Keratinocyte (primary cell): ENCODE data around the gene UBE2D2. TPM values are rescaled to one million over a fixed set of nuclear protein-coding genes. Genes with fewer than 3 reads are reported as not detected.

Experiments
- DNase-seq: peaks from one replicate; pipeline ENCODE4 v3.0.0-alpha.2; 2011; ENCODE audit warnings: low read depth, missing footprints, low spot score
- FAIRE-seq: peaks from 2 replicates; lab custom pipeline; 2011; peaks lifted over from hg19 to GRCh38; lab: Jason Lieb, UNC
- H2AFZ ChIP-seq: 2 replicates; pipeline ENCODE4 v1.6.0; 2012; ENCODE audit warnings: low read length, control low read depth, inconsistent platforms; ENCODE audit not compliant: control insufficient read depth
- H3K27ac ChIP-seq: 2 replicates; pipeline ENCODE4 v1.5.1; 2011; ENCODE audit warnings: low read length; ENCODE audit not compliant: control insufficient read depth, insufficient read depth
- H3K27me3 ChIP-seq: 3 replicates; pipeline ENCODE4 v1.6.0; 2011; ENCODE audit warnings: low read length; ENCODE audit not compliant: control insufficient read depth, insufficient read depth; ENCODE audit errors: extremely low read depth
- H3K36me3 ChIP-seq, 2 experiments: 2 replicates in 1 of 2; 3 replicates in 1 of 2; pipeline ENCODE4 v1.5.1; 2011; ENCODE audit warnings: low read length in 2 of 2, mild to moderate bottlenecking in 1 of 2; ENCODE audit not compliant: control insufficient read depth in 2 of 2, insufficient read depth in 2 of 2; ENCODE audit errors: extremely low read depth in 1 of 2
- H3K4me1 ChIP-seq: 3 replicates; pipeline ENCODE4 v1.5.1; 2011; ENCODE audit warnings: low read length; ENCODE audit not compliant: control insufficient read depth, insufficient read depth; ENCODE audit errors: extremely low read depth
- H3K4me2 ChIP-seq: 3 replicates; pipeline ENCODE4 v1.6.0; 2011; ENCODE audit warnings: low read depth, low read length; ENCODE audit not compliant: control insufficient read depth, insufficient read depth; ENCODE audit errors: extremely low read depth
- H3K4me3 ChIP-seq, 3 experiments: fragments of 200-600 bp in 1 of 3; sonication (generic) in 1 of 3; 2 replicates in 2 of 3; 3 replicates in 1 of 3; pipeline ENCODE4 v1.5.1; 2011 to 2016; ENCODE audit warnings: low read length in 3 of 3, mild to moderate bottlenecking in 3 of 3, control low read depth in 2 of 3, inconsistent platforms in 1 of 3, low read depth in 1 of 3, mixed read lengths in 1 of 3, mixed run types in 1 of 3, moderate library complexity in 1 of 3; ENCODE audit not compliant: control insufficient read depth in 2 of 3, insufficient read depth in 2 of 3; ENCODE audit errors: extremely low read depth in 1 of 3
- H3K79me2 ChIP-seq: 2 replicates; pipeline ENCODE4 v1.6.0; 2012; ENCODE audit warnings: low read length; ENCODE audit not compliant: control insufficient read depth, insufficient read depth
- H3K9ac ChIP-seq: 3 replicates; pipeline ENCODE4 v1.6.0; 2011; ENCODE audit warnings: low read length; ENCODE audit not compliant: control insufficient read depth, insufficient read depth; ENCODE audit errors: extremely low read depth
- H3K9me1 ChIP-seq: 3 replicates; pipeline ENCODE4 v1.6.0; 2011; ENCODE audit warnings: low read length; ENCODE audit not compliant: control insufficient read depth, insufficient read depth; ENCODE audit errors: extremely low read depth
- H3K9me3 ChIP-seq: 2 replicates; pipeline ENCODE4 v1.5.1; 2012; ENCODE audit warnings: low read depth, low read length; ENCODE audit not compliant: control insufficient read depth
- H4K20me1 ChIP-seq: 3 replicates; pipeline ENCODE4 v1.6.0; 2011; ENCODE audit warnings: low read length; ENCODE audit not compliant: control insufficient read depth, insufficient read depth; ENCODE audit errors: extremely low read depth
- EZH2 ChIP-seq: IDR thresholded peaks from one replicate; pipeline ENCODE4 v1.6.1; 2012; ENCODE audit warnings: inconsistent platforms, mild to moderate bottlenecking, low read length, moderate library complexity
- dilution Hi-C: fragments of 300-500 bp; cut with MboI; formaldehyde crosslinking; loops from one replicate; pipeline ENCODE4 v1.7.0; 2020; ENCODE audit warnings: low sequenced_read_pairs; ENCODE audit not compliant: extremely low pct_ligation_motif_present
- polyA plus RNA-seq, 5 experiments: library from polyadenylated mRNA; depleted of rRNA in 3 of 5; stranded (reverse) in 3 of 5; stranded (forward) in 1 of 5; unstranded in 1 of 5; fragments of >200 nt; gene quantifications; 1 replicate in 1 of 5; 2 replicates in 3 of 5; 3 replicates in 1 of 5; pipeline versions ENCODE4 v1.2.1 to v1.2.3, GENCODE V29; 2011 to 2012; ENCODE audit warnings: missing spikeins in 2 of 5, low read depth in 1 of 5, low replicate concordance in 1 of 5
- TF ChIP-seq, protein P1 (sequence below), 3 experiments: IDR thresholded peaks in 1 of 3; conservative IDR thresholded peaks in 1 of 3; optimal IDR thresholded peaks in 1 of 3; 2 replicates in 2 of 3; 3 replicates in 1 of 3; pipeline versions ENCODE3 to v1.5.1; 2011; ENCODE audit warnings: low read length in 3 of 3, mild to moderate bottlenecking in 3 of 3, moderate library complexity in 2 of 3, control low read depth in 1 of 3, inconsistent platforms in 1 of 3; ENCODE audit not compliant: insufficient read depth in 2 of 3; ENCODE audit errors: extremely low read depth in 1 of 3

The UBE2D2 gene
- polyA plus RNA-seq, 1 donor (not counting 4 experiments of a cell fraction or from before 2014, with no cell fraction given), result 127 TPM

DNA sequence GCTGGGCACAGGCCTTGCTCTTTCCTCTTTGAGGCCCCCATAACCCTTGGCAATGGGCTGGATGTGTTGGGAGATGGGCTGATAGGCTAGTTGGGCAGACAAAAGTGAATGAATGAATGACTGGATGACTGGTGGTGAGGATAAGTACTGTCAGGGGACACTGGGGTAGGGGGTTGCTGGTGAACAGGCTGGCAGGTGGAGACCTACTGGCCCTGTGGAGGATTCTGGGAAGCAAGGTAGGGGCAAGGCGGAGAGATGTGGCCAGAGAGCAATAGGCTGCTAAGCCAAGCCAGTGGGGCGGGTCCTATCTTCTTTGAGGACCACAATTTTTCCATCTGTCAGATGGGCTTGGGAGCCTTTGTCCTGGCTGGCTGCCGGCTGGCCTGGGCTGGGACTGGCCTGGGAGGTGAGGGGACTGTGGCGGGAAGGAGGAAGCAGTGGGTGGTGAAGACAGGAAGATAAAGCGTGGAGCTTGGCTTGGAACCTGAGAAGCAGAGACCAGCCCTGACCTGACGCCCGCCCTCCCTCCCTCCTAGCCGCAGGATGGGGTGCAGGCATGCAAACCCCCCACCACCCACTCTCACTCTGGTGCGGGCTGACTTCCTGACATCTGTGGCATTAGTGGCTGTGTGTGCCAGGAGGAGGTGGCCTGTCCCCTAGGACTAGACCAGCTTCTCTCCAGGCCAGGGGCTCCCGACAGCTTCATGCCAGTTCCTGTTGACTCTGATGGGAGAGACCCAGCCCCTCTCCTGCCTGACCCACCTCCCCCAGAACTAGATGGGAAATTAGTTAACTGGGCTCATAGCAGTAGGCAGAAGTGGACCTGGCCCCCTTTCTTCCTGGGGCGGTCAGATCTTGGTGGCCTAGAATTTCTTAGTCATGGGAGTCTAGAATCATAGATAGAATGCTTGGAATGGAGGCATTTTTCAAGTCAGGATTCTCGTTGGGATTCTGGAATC is 96.5 kb downstream of the UBE2D2 start:
- FAIRE-seq, result no peak
- Histone ChIP-seq H3K27ac (no peak overlapping the region), H3K27me3 (no peaks in the 10 kb centered on the region), H3K9me3 (no peaks in the 10 kb centered on the region), H4K20me1 (no peaks in the 10 kb centered on the region), H2AFZ (no peak overlapping the region), H3K9ac (no peak overlapping the region), H3K4me3 (no peak overlapping the region), H3K4me1 (peaks cover 19% of the 10 kb centered on the region), H3K9me1 (no peaks in the 10 kb centered on the region), H3K36me3 (no peaks in the 10 kb centered on the region), H3K4me2 (no peak overlapping the region), H3K79me2 (no peaks in the 10 kb centered on the region)
- dilution Hi-C loops, result no loop called here
- DNase-seq, result no peak
- TF ChIP-seq EZH2, result no peak
- TF ChIP-seq, protein P1, sequence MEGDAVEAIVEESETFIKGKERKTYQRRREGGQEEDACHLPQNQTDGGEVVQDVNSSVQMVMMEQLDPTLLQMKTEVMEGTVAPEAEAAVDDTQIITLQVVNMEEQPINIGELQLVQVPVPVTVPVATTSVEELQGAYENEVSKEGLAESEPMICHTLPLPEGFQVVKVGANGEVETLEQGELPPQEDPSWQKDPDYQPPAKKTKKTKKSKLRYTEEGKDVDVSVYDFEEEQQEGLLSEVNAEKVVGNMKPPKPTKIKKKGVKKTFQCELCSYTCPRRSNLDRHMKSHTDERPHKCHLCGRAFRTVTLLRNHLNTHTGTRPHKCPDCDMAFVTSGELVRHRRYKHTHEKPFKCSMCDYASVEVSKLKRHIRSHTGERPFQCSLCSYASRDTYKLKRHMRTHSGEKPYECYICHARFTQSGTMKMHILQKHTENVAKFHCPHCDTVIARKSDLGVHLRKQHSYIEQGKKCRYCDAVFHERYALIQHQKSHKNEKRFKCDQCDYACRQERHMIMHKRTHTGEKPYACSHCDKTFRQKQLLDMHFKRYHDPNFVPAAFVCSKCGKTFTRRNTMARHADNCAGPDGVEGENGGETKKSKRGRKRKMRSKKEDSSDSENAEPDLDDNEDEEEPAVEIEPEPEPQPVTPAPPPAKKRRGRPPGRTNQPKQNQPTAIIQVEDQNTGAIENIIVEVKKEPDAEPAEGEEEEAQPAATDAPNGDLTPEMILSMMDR (optimal IDR thresholded peaks at IDR 0.05 in 1 of 3, IDR thresholded peaks at IDR 0.05 in 1 of 3, conservative IDR thresholded peaks at IDR 0.05 in 1 of 3; ENCODE audit: extremely low read depth in 1 of 3, insufficient read depth in 2 of 3, low read length in 3 of 3), result no peak

DNA sequence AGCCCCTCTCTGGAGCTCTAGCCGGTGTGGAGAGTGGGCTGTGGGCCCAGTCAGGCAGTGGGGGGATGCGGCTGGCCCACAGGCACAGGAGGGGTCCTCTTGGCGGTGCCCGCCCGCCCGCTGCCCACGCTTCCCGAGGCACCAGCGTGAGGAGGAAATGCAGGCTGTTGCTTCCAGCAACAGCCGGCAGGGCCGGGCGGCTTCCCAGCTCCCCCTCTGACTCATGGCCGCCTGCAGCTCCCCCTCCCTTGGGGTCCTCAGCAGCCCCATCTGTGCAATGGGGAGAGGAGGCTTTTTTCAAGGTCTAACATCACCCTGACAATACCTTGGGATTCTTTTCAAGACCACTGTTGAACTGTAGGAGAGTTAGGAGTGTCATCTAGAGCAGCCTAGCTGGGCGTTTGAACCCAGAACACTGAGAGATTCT is 97.4 kb downstream of the UBE2D2 start:
- no peak overlapping the region for H3K4me2 ChIP-seq
- H3K9me3 ChIP-seq, result no peaks in the 10 kb centered on the region
- peaks cover 17% of the 10 kb centered on the region for H3K4me1 ChIP-seq
- dilution Hi-C loops, result no loop called here
- no peaks in the 10 kb centered on the region for H4K20me1 ChIP-seq
- no peak overlapping the region for H3K27ac ChIP-seq
- no peak for TF ChIP-seq EZH2
- TF ChIP-seq, protein P1 (optimal IDR thresholded peaks at IDR 0.05 in 1 of 3, IDR thresholded peaks at IDR 0.05 in 1 of 3, conservative IDR thresholded peaks at IDR 0.05 in 1 of 3; ENCODE audit: extremely low read depth in 1 of 3, insufficient read depth in 2 of 3, low read length in 3 of 3), result no peak
- no peaks in the 10 kb centered on the region for H3K36me3 ChIP-seq
- H3K9me1 ChIP-seq, result no peaks in the 10 kb centered on the region
- FAIRE-seq (no peak), DNase-seq (no peak)
- no peak overlapping the region for H3K4me3 ChIP-seq
- no peaks in the 10 kb centered on the region for H3K79me2 ChIP-seq
- H3K27me3 ChIP-seq, result no peaks in the 10 kb centered on the region
- H3K9ac ChIP-seq, result no peak overlapping the region
- H2AFZ ChIP-seq, result no peak overlapping the region
